ENCODE results near the gene CARD11.

The CARD11 gene

GRCh38 chr7:2937701-2938513, 105.8 kb downstream of the CARD11 start:
- no peak for TF ChIP-seq ISL1 (CRISPR knock-in tag; IDR thresholded peaks at IDR 0.05)
- TF ChIP-seq SNAI2 (CRISPR knock-in tag; IDR thresholded peaks at IDR 0.05), result no peak
- TF ChIP-seq PPARA (CRISPR knock-in tag; IDR thresholded peaks at IDR 0.05; ENCODE audit: borderline replicate concordance), result no peak
- TF ChIP-seq CSRNP3 (CRISPR knock-in tag; IDR thresholded peaks at IDR 0.05), result no peak
- TF ChIP-seq POU6F1 (CRISPR knock-in tag; IDR thresholded peaks at IDR 0.05; ENCODE audit: borderline replicate concordance, low read depth), result no peak
- TF ChIP-seq ZNF8 (CRISPR knock-in tag; IDR thresholded peaks at IDR 0.05), result no peak
- no peak for ATAC-seq

GRCh38 chr7:2936891-2937580, 106.6 kb downstream of the CARD11 start:
- no peak for TF ChIP-seq CSDC2 (CRISPR knock-in tag; IDR thresholded peaks at IDR 0.05)
- no peak for TF ChIP-seq TSHZ2 (CRISPR knock-in tag; IDR thresholded peaks at IDR 0.05)
- TF ChIP-seq ARNTL (CRISPR knock-in tag; IDR thresholded peaks at IDR 0.05; ENCODE audit: borderline replicate concordance, low read depth), result no peak
- no peak for TF ChIP-seq GLIS3 (CRISPR knock-in tag; IDR thresholded peaks at IDR 0.05)
- no peak for TF ChIP-seq ZNF70 (CRISPR knock-in tag; IDR thresholded peaks at IDR 0.05)
- no peak for ATAC-seq

- no peak for TF ChIP-seq TCF4 (CRISPR knock-in tag; IDR thresholded peaks at IDR 0.05; ENCODE audit: borderline replicate concordance)
- no peak for TF ChIP-seq ESRRG (CRISPR knock-in tag; IDR thresholded peaks at IDR 0.05)
- no peak for TF ChIP-seq TOX (CRISPR knock-in tag; IDR thresholded peaks at IDR 0.05; ENCODE audit: borderline replicate concordance)
- no peak for TF ChIP-seq OSR1 (CRISPR knock-in tag; IDR thresholded peaks at IDR 0.05)
- no peak for TF ChIP-seq TSHZ2 (CRISPR knock-in tag; IDR thresholded peaks at IDR 0.05)
- TF ChIP-seq BACH2 (CRISPR knock-in tag; IDR thresholded peaks at IDR 0.05; ENCODE audit: borderline replicate concordance), result no peak
- TF ChIP-seq ISL1 (CRISPR knock-in tag; IDR thresholded peaks at IDR 0.05), result no peak
- no peak for TF ChIP-seq CSRNP3 (CRISPR knock-in tag; IDR thresholded peaks at IDR 0.05)
- TF ChIP-seq ZC3H10 (CRISPR knock-in tag; IDR thresholded peaks at IDR 0.05), result no peak
- no peak for TF ChIP-seq ZNF8 (CRISPR knock-in tag; IDR thresholded peaks at IDR 0.05)
- no peak for TF ChIP-seq PATZ1 (CRISPR knock-in tag; IDR thresholded peaks at IDR 0.05; ENCODE audit: borderline replicate concordance)
- no peak for TF ChIP-seq ARNTL (CRISPR knock-in tag; IDR thresholded peaks at IDR 0.05; ENCODE audit: borderline replicate concordance, low read depth)
- no peak for TF ChIP-seq SNAI2 (CRISPR knock-in tag; IDR thresholded peaks at IDR 0.05)
- no peak for TF ChIP-seq POU6F1 (CRISPR knock-in tag; IDR thresholded peaks at IDR 0.05; ENCODE audit: borderline replicate concordance, low read depth)
- TF ChIP-seq ZFP3 (CRISPR knock-in tag; IDR thresholded peaks at IDR 0.05), result no peak
- no peak for TF ChIP-seq ZFP30 (CRISPR knock-in tag; IDR thresholded peaks at IDR 0.05)
- ATAC-seq, result no peak
Measured at GRCh38 chr7:2936301-2936700, 107.4 kb downstream of the CARD11 start.

All from SK-N-SH treated with all-trans-retinoic acid at 6 μM for 48 hours (cell line).